Measurements from ENCODE around the gene C3orf18.

Gene C3orf18

GRCh38 chr3:50539356-50540286 lies 27.9 kb downstream of the C3orf18 start:
- TF ChIP-seq SPI1 (IDR thresholded peaks at IDR 0.05; ENCODE audit: low read depth, low read length), result no peak
- no peak for TF ChIP-seq POU2F2 (IDR thresholded peaks at IDR 0.05; ENCODE audit: low read depth, low read length)
- TF ChIP-seq TAF1 (IDR thresholded peaks at IDR 0.05; ENCODE audit: low read depth, low read length), result no peak
- no peak for TF ChIP-seq POLR2A (IDR thresholded peaks at IDR 0.05; ENCODE audit: low read depth, low read length)
- no peak for TF ChIP-seq PAX5 (IDR thresholded peaks at IDR 0.05; ENCODE audit: insufficient read depth, low read length, severe bottlenecking)
- TF ChIP-seq POLR2AphosphoS5 (IDR thresholded peaks at IDR 0.05; ENCODE audit: low read depth, low read length), result no peak
- FAIRE-seq (no peak), DNase-seq (ENCODE audit: insufficient read length, low spot score) (no peak)

GRCh38 chr3:50537421-50538129 lies 30.0 kb downstream of the C3orf18 start:
- TF ChIP-seq SPI1 (IDR thresholded peaks at IDR 0.05; ENCODE audit: low read depth, low read length) (no peak), POLR2AphosphoS5 (IDR thresholded peaks at IDR 0.05; ENCODE audit: low read depth, low read length) (no peak), PAX5 (IDR thresholded peaks at IDR 0.05; ENCODE audit: insufficient read depth, low read length, severe bottlenecking) (no peak), POLR2A (IDR thresholded peaks at IDR 0.05; ENCODE audit: low read depth, low read length) (no peak), TAF1 (IDR thresholded peaks at IDR 0.05; ENCODE audit: low read depth, low read length) (no peak), POU2F2 (IDR thresholded peaks at IDR 0.05; ENCODE audit: low read depth, low read length) (no peak)
- no peak for FAIRE-seq
- no peak for DNase-seq (ENCODE audit: insufficient read length, low spot score)

DNA sequence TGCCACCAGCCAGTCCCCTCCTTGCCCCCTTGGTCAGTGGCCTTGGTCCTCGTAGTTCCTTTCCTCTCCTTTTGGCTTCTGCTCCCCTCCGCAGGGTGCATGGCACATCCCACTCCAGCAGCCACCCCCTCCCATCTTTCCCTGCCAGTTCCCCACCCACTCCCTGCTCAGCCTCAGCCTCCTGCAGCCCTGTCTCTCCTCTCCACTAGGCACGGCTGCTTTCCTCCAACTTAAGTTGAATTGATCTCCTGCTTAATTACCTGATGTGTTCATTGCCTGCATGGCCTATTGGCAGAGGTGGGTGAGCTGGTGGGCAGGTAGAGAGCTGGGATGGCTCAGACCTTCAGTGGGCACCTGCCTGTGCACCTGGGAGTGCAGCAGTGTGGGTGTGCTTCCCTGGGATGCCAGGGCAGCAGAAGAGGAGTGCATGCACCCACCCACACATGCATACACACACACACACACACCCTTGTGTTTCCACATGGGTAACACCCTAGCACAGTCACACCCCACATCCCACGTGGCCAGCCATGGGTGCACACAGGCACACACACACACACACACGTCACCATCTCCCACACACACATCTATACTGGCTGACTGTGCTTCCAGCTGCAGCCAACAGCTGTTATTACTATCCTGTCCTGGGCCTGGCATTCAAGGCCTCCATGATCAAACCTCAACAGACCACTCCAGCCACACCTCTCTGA lies 30.9 kb downstream of the C3orf18 start:
- no peak for DNase-seq (ENCODE audit: insufficient read length, low spot score)
- TF ChIP-seq TAF1 (IDR thresholded peaks at IDR 0.05; ENCODE audit: low read depth, low read length) (no peak), POLR2AphosphoS5 (IDR thresholded peaks at IDR 0.05; ENCODE audit: low read depth, low read length) (no peak), POLR2A (IDR thresholded peaks at IDR 0.05; ENCODE audit: low read depth, low read length) (no peak), PAX5 (IDR thresholded peaks at IDR 0.05; ENCODE audit: insufficient read depth, low read length, severe bottlenecking) (no peak), SPI1 (IDR thresholded peaks at IDR 0.05; ENCODE audit: low read depth, low read length) (no peak), POU2F2 (IDR thresholded peaks at IDR 0.05; ENCODE audit: low read depth, low read length) (no peak)
- FAIRE-seq, result no peak

GRCh38 chr3:50534681-50535330 lies 32.7 kb downstream of the C3orf18 start:
- no peak for FAIRE-seq
- TF ChIP-seq POU2F2 (IDR thresholded peaks at IDR 0.05; ENCODE audit: low read depth, low read length), result no peak
- TF ChIP-seq TAF1 (IDR thresholded peaks at IDR 0.05; ENCODE audit: low read depth, low read length), result no peak
- no peak for TF ChIP-seq SPI1 (IDR thresholded peaks at IDR 0.05; ENCODE audit: low read depth, low read length)
- no peak for TF ChIP-seq PAX5 (IDR thresholded peaks at IDR 0.05; ENCODE audit: insufficient read depth, low read length, severe bottlenecking)
- TF ChIP-seq POLR2A (IDR thresholded peaks at IDR 0.05; ENCODE audit: low read depth, low read length), result no peak
- TF ChIP-seq POLR2AphosphoS5 (IDR thresholded peaks at IDR 0.05; ENCODE audit: low read depth, low read length), result no peak
- DNase-seq (ENCODE audit: insufficient read length, low spot score), result no peak

DNA sequence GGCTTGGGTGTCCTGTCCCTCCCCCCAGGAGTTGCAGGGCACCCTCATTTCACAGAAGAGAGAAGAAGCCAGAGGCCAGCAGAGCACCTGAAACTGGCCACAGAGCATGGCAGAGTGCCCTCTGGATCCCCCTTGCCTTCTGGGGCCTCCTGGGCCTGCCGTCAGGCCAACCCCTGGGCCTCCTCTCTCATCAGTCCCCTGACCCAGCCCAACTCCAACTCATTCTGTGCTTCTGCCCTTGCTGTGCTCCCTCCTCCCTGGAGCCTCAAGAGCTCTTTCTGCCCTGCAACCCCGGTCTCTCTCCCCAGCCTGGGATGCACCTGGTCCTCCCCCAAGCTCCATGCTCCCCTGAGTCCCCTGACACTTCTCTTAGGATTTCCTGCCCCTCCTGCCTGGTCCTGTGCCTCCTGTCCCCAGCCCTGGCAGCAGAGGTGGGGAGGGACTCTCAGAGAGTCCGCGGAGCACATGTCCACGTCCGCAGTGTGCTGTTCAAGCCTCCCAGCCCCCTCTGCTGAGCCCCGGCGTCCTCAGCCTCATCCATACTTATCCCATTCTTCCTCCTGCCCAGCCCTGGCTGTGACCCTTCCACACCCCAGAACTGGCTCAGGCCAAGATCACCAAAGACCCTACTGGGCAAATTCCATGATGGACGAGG lies 33.6 kb downstream of the C3orf18 start:
- DNase-seq (ENCODE audit: insufficient read length, low spot score) (no peak), FAIRE-seq (no peak)
- TF ChIP-seq PAX5 (IDR thresholded peaks at IDR 0.05; ENCODE audit: insufficient read depth, low read length, severe bottlenecking), result no peak
- TF ChIP-seq POU2F2 (IDR thresholded peaks at IDR 0.05; ENCODE audit: low read depth, low read length), result no peak
- TF ChIP-seq TAF1 (IDR thresholded peaks at IDR 0.05; ENCODE audit: low read depth, low read length), result no peak
- TF ChIP-seq SPI1 (IDR thresholded peaks at IDR 0.05; ENCODE audit: low read depth, low read length), result no peak

DNA sequence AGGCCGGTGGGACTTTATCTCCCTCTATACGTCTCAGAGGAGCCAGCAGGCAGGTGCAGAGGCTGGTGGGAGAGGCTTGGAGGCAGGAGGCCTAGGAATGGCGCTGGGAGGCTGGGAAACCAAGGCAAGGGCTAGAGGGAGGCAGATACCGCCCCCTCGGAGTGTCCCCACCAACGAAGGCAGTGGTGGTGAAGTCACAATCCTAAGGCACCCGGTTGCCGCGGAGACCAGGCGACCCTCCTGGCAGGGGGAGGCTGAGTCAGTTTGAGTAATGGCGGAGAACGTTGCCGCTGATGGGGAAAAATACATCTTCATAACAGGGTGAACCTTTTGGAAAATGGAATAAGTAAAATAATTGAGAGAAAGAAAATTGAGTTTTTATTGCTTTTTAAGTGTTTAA lies 34.2 kb downstream of the C3orf18 start:
- FAIRE-seq, result no peak
- no peak for TF ChIP-seq PAX5 (IDR thresholded peaks at IDR 0.05; ENCODE audit: insufficient read depth, low read length, severe bottlenecking)
- no peak for TF ChIP-seq POLR2AphosphoS5 (IDR thresholded peaks at IDR 0.05; ENCODE audit: low read depth, low read length)
- no peak for TF ChIP-seq POU2F2 (IDR thresholded peaks at IDR 0.05; ENCODE audit: low read depth, low read length)
- no peak for TF ChIP-seq SPI1 (IDR thresholded peaks at IDR 0.05; ENCODE audit: low read depth, low read length)
- DNase-seq (ENCODE audit: insufficient read length, low spot score), result no peak

DNA sequence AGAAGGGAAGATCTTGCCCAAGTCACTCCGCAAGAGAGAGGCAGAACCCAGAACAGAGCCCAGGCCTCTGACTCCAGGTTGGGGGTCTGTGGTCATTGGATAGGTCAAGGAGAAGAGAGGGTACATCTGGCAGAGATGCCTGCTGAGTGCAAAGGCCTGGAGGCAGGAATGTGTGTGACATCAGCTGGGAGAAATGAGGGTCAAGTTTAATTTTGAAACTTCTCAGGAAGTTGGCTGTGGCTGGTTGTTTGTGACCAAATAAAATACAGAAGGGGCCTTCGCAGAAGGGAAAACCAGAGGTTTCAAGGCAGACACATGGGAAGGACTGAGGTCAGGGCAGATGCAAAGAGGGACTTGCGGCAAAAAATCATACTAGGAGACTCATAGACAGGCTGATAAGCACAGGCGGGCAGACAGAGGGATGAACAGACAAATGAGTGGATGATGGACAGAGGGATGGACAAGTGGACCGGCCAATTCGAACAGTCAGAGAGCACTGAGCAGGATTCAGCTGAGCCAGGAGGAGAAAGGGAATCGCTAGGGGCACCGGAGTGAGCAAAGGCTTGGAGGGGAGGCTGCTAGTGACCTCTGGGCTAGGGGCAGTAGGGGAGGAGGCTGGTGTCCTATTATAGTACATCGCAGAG lies 35.4 kb downstream of the C3orf18 start:
- TF ChIP-seq POLR2A (IDR thresholded peaks at IDR 0.05; ENCODE audit: low read depth, low read length) (no peak), PAX5 (IDR thresholded peaks at IDR 0.05; ENCODE audit: insufficient read depth, low read length, severe bottlenecking) (no peak), TAF1 (IDR thresholded peaks at IDR 0.05; ENCODE audit: low read depth, low read length) (no peak), POU2F2 (IDR thresholded peaks at IDR 0.05; ENCODE audit: low read depth, low read length) (no peak), SPI1 (IDR thresholded peaks at IDR 0.05; ENCODE audit: low read depth, low read length) (no peak), POLR2AphosphoS5 (IDR thresholded peaks at IDR 0.05; ENCODE audit: low read depth, low read length) (no peak)
- DNase-seq (ENCODE audit: insufficient read length, low spot score), result no peak
- FAIRE-seq, result no peak

- DNase-seq (ENCODE audit: insufficient read length, low spot score) (no peak), FAIRE-seq (no peak)
- TF ChIP-seq POLR2A (IDR thresholded peaks at IDR 0.05; ENCODE audit: low read depth, low read length) (no peak), TAF1 (IDR thresholded peaks at IDR 0.05; ENCODE audit: low read depth, low read length) (no peak), SPI1 (IDR thresholded peaks at IDR 0.05; ENCODE audit: low read depth, low read length) (no peak), POU2F2 (IDR thresholded peaks at IDR 0.05; ENCODE audit: low read depth, low read length) (no peak), POLR2AphosphoS5 (IDR thresholded peaks at IDR 0.05; ENCODE audit: low read depth, low read length) (no peak), PAX5 (IDR thresholded peaks at IDR 0.05; ENCODE audit: insufficient read depth, low read length, severe bottlenecking) (no peak)
Observed at GRCh38 chr3:50531201-50531600, 36.3 kb downstream of the C3orf18 start.

Measured in GM12891 (cell line).